ENCODE measurements around the gene FGFBP1. TPM values are rescaled to one million over a fixed set of nuclear protein-coding genes. Genes with fewer than 3 reads are reported as not detected.

The FGFBP1 gene
- total RNA-seq, 1 donor from 2014 or later: not detected

- intact Hi-C loops (cut with micrococcal nuclease): no loop called here
Measured at GRCh38 chr4:15913631-15913970, 24.9 kb downstream of the FGFBP1 start.

- intact Hi-C loops (cut with micrococcal nuclease): no loop called here
Measured at GRCh38 chr4:15912961-15913630, 25.4 kb downstream of the FGFBP1 start.

- intact Hi-C loops (cut with micrococcal nuclease): no loop called here
Measured at GRCh38 chr4:15912236-15912635, 26.3 kb downstream of the FGFBP1 start.

GRCh38 chr4:15910155-15910940 is 28.2 kb downstream of the FGFBP1 start:
- intact Hi-C loops (cut with micrococcal nuclease): no loop called here

- intact Hi-C loops (cut with micrococcal nuclease): no loop called here
Measured at GRCh38 chr4:15907430-15907829, 31.1 kb downstream of the FGFBP1 start.

- intact Hi-C loops (cut with micrococcal nuclease): no loop called here
Measured at GRCh38 chr4:15906020-15906443, 32.5 kb downstream of the FGFBP1 start.

GRCh38 chr4:15902746-15903145 is 35.8 kb downstream of the FGFBP1 start:
- intact Hi-C loops (cut with micrococcal nuclease): no loop called here

- intact Hi-C loops (cut with micrococcal nuclease): no loop called here
Measured at GRCh38 chr4:15901998-15902397, 36.5 kb downstream of the FGFBP1 start.

GRCh38 chr4:15901007-15901406 is 37.5 kb downstream of the FGFBP1 start:
- intact Hi-C loops (cut with micrococcal nuclease): no loop called here

- intact Hi-C loops (cut with micrococcal nuclease): no loop called here
Measured at GRCh38 chr4:15899511-15899910, 39.0 kb downstream of the FGFBP1 start.

- intact Hi-C loops (cut with micrococcal nuclease): no loop called here
Measured at GRCh38 chr4:15898902-15899301, 39.6 kb downstream of the FGFBP1 start.

- intact Hi-C loops (cut with micrococcal nuclease): no loop called here
Measured at GRCh38 chr4:15897577-15897976, 41.0 kb downstream of the FGFBP1 start.

- intact Hi-C loops (cut with micrococcal nuclease): no loop called here
Measured at GRCh38 chr4:15894921-15895916, 43.3 kb downstream of the FGFBP1 start.

- intact Hi-C loops (cut with micrococcal nuclease): no loop called here
Measured at GRCh38 chr4:15894393-15894792, 44.1 kb downstream of the FGFBP1 start.

- intact Hi-C loops (cut with micrococcal nuclease): no loop called here
Measured at GRCh38 chr4:15893962-15894361, 44.6 kb downstream of the FGFBP1 start.

GRCh38 chr4:15891312-15891711 is 47.2 kb downstream of the FGFBP1 start:
- intact Hi-C loops (cut with micrococcal nuclease): no loop called here

- intact Hi-C loops (cut with micrococcal nuclease): no loop called here
Measured at GRCh38 chr4:15890246-15890829, 48.2 kb downstream of the FGFBP1 start.

- intact Hi-C loops (cut with micrococcal nuclease): no loop called here
Measured at GRCh38 chr4:15888515-15888914, 50.0 kb downstream of the FGFBP1 start.
